ENCODE measurements around the gene LIM2. TPM values are rescaled to one million over a fixed set of nuclear protein-coding genes. Genes with fewer than 3 reads are reported as not detected.

Gene LIM2
- total RNA-seq, 4 donors from 2014 or later: not detected

- 82 to 94% methylated on average over 4 of the region's 4 CpGs for WGBS, 2 donors
- Histone ChIP-seq H3K36me3 (no peaks in the 10 kb centered on the region), H3K4me3 (replicated peaks in 1 of 3) (no peak overlapping the region), H3K27me3 (no peaks in the 10 kb centered on the region), H3K4me1 (peaks cover 0 to 10% of the 10 kb centered on the region in 2 donors), H3K27ac (no peak overlapping the region), H3K9me3 (no peaks in the 10 kb centered on the region)
- TF ChIP-seq POLR2A (IDR thresholded peaks at IDR 0.05) (no peak), CTCF (IDR thresholded peaks at IDR 0.05) (no peak)
- intact Hi-C loops (cut with DNase I): no loop called here
- DNase-seq: no peak
Measured at GRCh38 chr19:51359294-51359693, 28.5 kb downstream of the LIM2 start.

- Histone ChIP-seq H3K27me3 (no peaks in the 10 kb centered on the region), H3K4me3 (replicated peaks in 1 of 3) (no peak overlapping the region), H3K27ac (no peak overlapping the region), H3K36me3 (peaks cover 0 to 1% of the 10 kb centered on the region in 2 donors), H3K4me1 (peaks cover 0 to 7% of the 10 kb centered on the region in 2 donors), H3K9me3 (no peaks in the 10 kb centered on the region)
- intact Hi-C loops (cut with DNase I): no loop called here
- WGBS, 2 donors: 89 to 91% methylated on average over 7 of the region's 7 CpGs
- TF ChIP-seq CTCF (IDR thresholded peaks at IDR 0.05) (no peak), POLR2A (IDR thresholded peaks at IDR 0.05) (no peak)
- no peak for DNase-seq
Measured at GRCh38 chr19:51357952-51358351, 29.8 kb downstream of the LIM2 start.

GRCh38 chr19:51356159-51356801 is 31.5 kb downstream of the LIM2 start:
- TF ChIP-seq CTCF (IDR thresholded peaks at IDR 0.05) (no peak), POLR2A (IDR thresholded peaks at IDR 0.05) (no peak)
- no peaks in the 10 kb centered on the region for H3K27me3 ChIP-seq
- no peak overlapping the region for H3K27ac ChIP-seq
- DNase-seq: no peak
- H3K36me3 ChIP-seq: peaks cover 4 to 12% of the 10 kb centered on the region in 2 donors
- intact Hi-C loops (cut with DNase I): no loop called here
- no peaks in the 10 kb centered on the region for H3K9me3 ChIP-seq
- H3K4me3 ChIP-seq (replicated peaks in 1 of 3): no peak overlapping the region
- H3K4me1 ChIP-seq: no peaks in the 10 kb centered on the region
- 98% methylated on average over 10 of the region's 10 CpGs for WGBS, 2 donors

- Histone ChIP-seq H3K27me3 (no peaks in the 10 kb centered on the region), H3K4me3 (replicated peaks in 1 of 3) (no peak overlapping the region), H3K27ac (no peak overlapping the region), H3K9me3 (no peaks in the 10 kb centered on the region), H3K36me3 (peaks cover 16 to 20% of the 10 kb centered on the region in 2 donors), H3K4me1 (no peaks in the 10 kb centered on the region)
- intact Hi-C loops (cut with DNase I): no loop called here
- 55 to 64% methylated on average over 8 of the region's 8 CpGs for WGBS, 2 donors
- TF ChIP-seq POLR2A (IDR thresholded peaks at IDR 0.05) (no peak), CTCF (IDR thresholded peaks at IDR 0.05) (no peak)
- DNase-seq: no peak
Measured at GRCh38 chr19:51354742-51355148, 33.0 kb downstream of the LIM2 start.

GRCh38 chr19:51354103-51354741 is 33.6 kb downstream of the LIM2 start:
- Histone ChIP-seq H3K4me3 (replicated peaks in 1 of 3) (no peak overlapping the region), H3K4me1 (no peaks in the 10 kb centered on the region), H3K9me3 (no peaks in the 10 kb centered on the region), H3K36me3 (peaks cover 19 to 20% of the 10 kb centered on the region in 2 donors), H3K27me3 (no peaks in the 10 kb centered on the region), H3K27ac (no peak overlapping the region)
- DNase-seq: no peak
- TF ChIP-seq CTCF (IDR thresholded peaks at IDR 0.05): no peak
- no peak for TF ChIP-seq POLR2A (IDR thresholded peaks at IDR 0.05)
- 52 to 59% methylated on average over 9 to 10 of the region's 12 CpGs for WGBS, 2 donors
- intact Hi-C loops (cut with DNase I): no loop called here

Data from thyroid gland (tissue), 4 donors.